ENCODE results near the gene KCNQ1. TPM values are rescaled to one million over a fixed set of nuclear protein-coding genes. Genes with fewer than 3 reads are reported as not detected.
A peak's percentile ranks its signal among the peaks of the same experiment; 100 is the strongest.

KCNQ1 gene
- total RNA-seq, 3 donors from 2014 or later (not counting 1 experiment from before 2014, with no cell fraction given), result 1.9 to 7.8 (median 3.3) TPM

DNA sequence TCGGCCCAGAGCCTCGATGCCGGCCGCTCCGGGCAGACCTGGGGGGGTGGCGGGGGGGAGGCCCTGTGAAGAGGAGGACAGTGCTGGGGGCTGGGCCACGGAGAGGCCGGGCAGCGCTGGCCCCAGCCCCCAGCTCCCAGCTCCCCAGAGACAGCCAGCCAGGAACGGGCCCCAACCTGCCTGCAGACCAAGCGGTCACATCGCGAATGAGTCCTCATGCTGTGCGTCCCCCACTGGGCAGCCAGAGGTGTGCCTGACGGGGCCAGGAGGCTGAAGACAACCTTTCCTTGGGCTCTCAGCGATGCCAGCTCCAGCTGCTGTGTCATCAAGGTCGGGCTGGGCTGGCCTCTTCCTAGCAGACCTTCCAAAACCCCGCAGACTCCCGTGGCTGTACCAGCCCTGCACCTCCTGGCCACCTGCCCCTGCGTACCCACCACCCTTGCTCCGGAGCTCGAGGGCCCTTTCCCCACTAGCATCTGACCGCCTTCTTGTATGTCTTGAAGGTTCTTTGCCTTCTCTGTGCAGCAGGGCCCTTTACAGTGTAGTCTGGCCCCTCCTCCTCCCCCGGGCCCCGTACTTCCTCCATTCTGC lies 352.4 kb downstream of the KCNQ1 start:
- Mint-ChIP-seq H3K27ac (peak overlapping the region in 1 of 2 donors; percentile 36), H3K4me3 (no peak overlapping the region), H3K36me3 (no peaks in the 10 kb centered on the region), H3K27me3 (ENCODE audit: low read depth in 2 of 2) (peaks cover 0 to 10% of the 10 kb centered on the region in 2 donors), H3K4me1 (peaks cover 0 to 2% of the 10 kb centered on the region in 2 donors), H3K9me3 (no peaks in the 10 kb centered on the region)
- Histone ChIP-seq H3K4me3 (ENCODE audit: low read length) (no peak overlapping the region), H3K9me3 (ENCODE audit: control insufficient read depth, insufficient read depth, low read length) (no peaks in the 10 kb centered on the region), H3K27me3 (ENCODE audit: control insufficient read depth, insufficient read depth, low read length) (no peaks in the 10 kb centered on the region), H3K36me3 (ENCODE audit: control insufficient read depth, insufficient read depth, low read length) (no peaks in the 10 kb centered on the region), H3K4me1 (ENCODE audit: control insufficient read depth, insufficient read depth, low read length) (peaks cover 1% of the 10 kb centered on the region), H3K27ac (ENCODE audit: low read length) (no peak overlapping the region)
- intact Hi-C loops (cut with micrococcal nuclease), result no loop called here
- ATAC-seq (no peak), DNase-seq (peak in 1 of 2 donors; percentile 10)
- 88% methylated on average over 25 of the region's 25 CpGs for WGBS (ENCODE audit: insufficient coverage)
- no peak for TF ChIP-seq CTCF (IDR thresholded peaks at IDR 0.05)

DNA sequence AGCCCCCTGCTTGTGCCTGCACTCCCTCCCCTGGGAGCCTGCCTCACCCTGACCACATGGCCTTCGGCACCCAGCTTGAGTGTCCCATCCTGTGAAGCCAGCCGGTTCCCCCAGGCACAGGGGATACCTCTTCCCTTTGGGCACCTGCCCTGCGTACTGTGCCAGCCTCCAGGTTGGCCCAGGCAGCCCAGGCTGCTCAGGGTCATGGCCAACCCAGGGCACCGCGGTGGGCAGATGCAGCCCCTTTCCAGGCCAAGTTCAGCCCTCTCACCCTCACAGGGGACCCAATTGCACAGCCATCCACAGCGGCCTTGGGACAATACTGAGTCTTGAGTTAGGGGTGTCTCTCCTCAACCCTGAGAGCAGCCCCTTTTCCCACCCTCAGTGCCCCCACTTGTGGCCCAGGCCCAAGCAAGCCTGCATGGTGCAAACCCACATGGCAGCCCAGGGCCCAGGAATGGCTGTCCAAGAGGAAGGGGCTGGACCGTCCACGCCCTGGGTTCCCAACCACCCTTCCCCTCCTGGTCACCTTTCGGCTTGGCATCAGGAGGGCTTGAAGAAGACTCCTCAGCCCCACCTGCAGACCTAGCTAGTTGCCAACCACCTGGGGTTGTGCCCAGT lies 353.0 kb downstream of the KCNQ1 start:
- peak overlapping the region in 1 of 2 donors; percentile 36 for H3K27ac Mint-ChIP-seq
- Histone ChIP-seq H3K27me3 (ENCODE audit: control insufficient read depth, insufficient read depth, low read length) (no peaks in the 10 kb centered on the region), H3K4me1 (ENCODE audit: control insufficient read depth, insufficient read depth, low read length) (no peaks in the 10 kb centered on the region), H3K9me3 (ENCODE audit: control insufficient read depth, insufficient read depth, low read length) (no peaks in the 10 kb centered on the region), H3K36me3 (ENCODE audit: control insufficient read depth, insufficient read depth, low read length) (no peaks in the 10 kb centered on the region), H3K27ac (ENCODE audit: low read length) (no peak overlapping the region), H3K4me3 (ENCODE audit: low read length) (no peak overlapping the region)
- no peak overlapping the region for H3K4me3 Mint-ChIP-seq
- no peak for TF ChIP-seq CTCF (IDR thresholded peaks at IDR 0.05)
- WGBS (ENCODE audit: insufficient coverage), result 86% methylated on average over 9 of the region's 9 CpGs
- H3K4me1 Mint-ChIP-seq, result no peaks in the 10 kb centered on the region
- intact Hi-C loops (cut with micrococcal nuclease), result no loop called here
- ATAC-seq (no peak), DNase-seq (peak in 1 of 2 donors; percentile 12)
- H3K36me3 Mint-ChIP-seq, result no peaks in the 10 kb centered on the region
- peaks cover 0 to 10% of the 10 kb centered on the region in 2 donors for H3K27me3 Mint-ChIP-seq (ENCODE audit: low read depth in 2 of 2)
- no peaks in the 10 kb centered on the region for H3K9me3 Mint-ChIP-seq

DNA sequence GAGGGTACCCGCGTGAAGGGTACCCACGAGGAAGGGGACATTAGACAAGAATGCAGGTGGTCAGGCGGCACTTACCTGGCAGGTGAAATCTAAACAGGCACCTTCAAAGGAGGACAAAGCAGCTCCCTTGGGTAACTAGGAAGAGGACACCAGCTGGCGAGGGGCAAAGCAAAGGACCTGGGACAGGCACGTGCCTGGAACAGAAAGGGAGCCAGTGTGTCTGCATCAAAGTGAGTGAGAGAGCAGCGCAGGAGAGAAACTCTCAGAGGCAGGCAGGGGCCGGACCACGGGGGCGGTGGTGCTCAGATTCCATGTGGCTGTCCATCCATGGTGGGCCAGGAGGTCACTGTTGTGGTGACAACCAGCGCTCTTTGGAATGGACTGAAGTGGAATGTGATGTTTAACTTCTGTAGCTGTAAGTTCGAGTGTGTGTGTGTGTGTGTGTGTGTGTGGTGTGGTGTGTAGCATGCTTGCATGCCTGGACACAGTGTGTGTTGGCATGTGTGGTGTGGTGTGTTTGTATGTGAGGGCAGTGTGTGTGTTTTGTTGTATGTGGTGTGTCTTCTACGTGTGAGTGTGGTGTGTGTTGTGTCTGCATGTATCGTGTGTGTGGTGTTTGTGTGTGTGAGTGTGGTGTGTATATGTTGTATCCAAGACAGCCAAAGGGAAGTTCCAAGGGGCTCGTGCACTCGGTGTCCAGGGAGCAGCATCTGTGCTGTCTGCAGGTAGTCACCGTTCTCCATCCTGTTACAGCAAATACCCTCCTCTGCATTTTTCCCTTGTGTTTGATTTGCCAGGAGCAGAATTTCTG lies 354.3 kb downstream of the KCNQ1 start:
- no peak overlapping the region for H3K27ac Mint-ChIP-seq
- peak in 1 of 2 donors; percentile 9 for DNase-seq

More for the DNA sequence above, 354.3 kb downstream of the KCNQ1 start:
- WGBS (ENCODE audit: insufficient coverage), result 94% methylated on average over 17 of the region's 17 CpGs
- peaks cover 0 to 7% of the 10 kb centered on the region in 2 donors for H3K27me3 Mint-ChIP-seq (ENCODE audit: low read depth in 2 of 2)
- H3K4me1 Mint-ChIP-seq, result no peaks in the 10 kb centered on the region
- Histone ChIP-seq H3K4me3 (ENCODE audit: low read length) (no peak overlapping the region), H3K4me1 (ENCODE audit: control insufficient read depth, insufficient read depth, low read length) (no peaks in the 10 kb centered on the region), H3K27ac (ENCODE audit: low read length) (no peak overlapping the region), H3K27me3 (ENCODE audit: control insufficient read depth, insufficient read depth, low read length) (no peaks in the 10 kb centered on the region), H3K9me3 (ENCODE audit: control insufficient read depth, insufficient read depth, low read length) (no peaks in the 10 kb centered on the region), H3K36me3 (ENCODE audit: control insufficient read depth, insufficient read depth, low read length) (no peaks in the 10 kb centered on the region)
- ATAC-seq, result no peak
- no peak for TF ChIP-seq CTCF (IDR thresholded peaks at IDR 0.05)
- no peaks in the 10 kb centered on the region for H3K36me3 Mint-ChIP-seq
- no peak overlapping the region for H3K4me3 Mint-ChIP-seq
- H3K9me3 Mint-ChIP-seq, result no peaks in the 10 kb centered on the region
- intact Hi-C loops (cut with micrococcal nuclease), result no loop called here
